GM21723 (cell line): ENCODE results near the gene SAP30L.

Experiments
- ATAC-seq: cut with Tn5 transposase; IDR thresholded peaks from one replicate; pipeline ENCODE4 v1.9.1; 2021; ENCODE audit warnings: mild to moderate bottlenecking, moderate library complexity; ENCODE audit not compliant: unreplicated experiment

SAP30L gene

GRCh38 chr5:154445422-154446194, at the start of gene SAP30L:
Gene SAP30L, plus strand, starts transcription at chr5:154445997. Its CDS starts 608 bp downstream, at chr5:154446605.
- peak; percentile 93 for ATAC-seq

GRCh38 chr5:154396128-154396527, 49.7 kb upstream of the SAP30L start:
- ATAC-seq: no peak

- ATAC-seq: no peak
Measured at GRCh38 chr5:154397652-154398406, 48.0 kb upstream of the SAP30L start.

GRCh38 chr5:154400678-154401077, 45.1 kb upstream of the SAP30L start:
- ATAC-seq: no peak

GRCh38 chr5:154401355-154401754, 44.4 kb upstream of the SAP30L start:
- no peak for ATAC-seq

- ATAC-seq: no peak
Measured at GRCh38 chr5:154401931-154402330, 43.9 kb upstream of the SAP30L start.

- ATAC-seq: no peak
Measured at GRCh38 chr5:154402611-154403010, 43.2 kb upstream of the SAP30L start.

GRCh38 chr5:154403234-154403633, 42.6 kb upstream of the SAP30L start:
- no peak for ATAC-seq

GRCh38 chr5:154403776-154404387, 41.9 kb upstream of the SAP30L start:
- ATAC-seq: no peak

GRCh38 chr5:154405078-154405792, 40.6 kb upstream of the SAP30L start:
- peak; percentile 99 for ATAC-seq

GRCh38 chr5:154406231-154406630, 39.6 kb upstream of the SAP30L start:
- no peak for ATAC-seq

GRCh38 chr5:154406826-154407225, 39.0 kb upstream of the SAP30L start:
- ATAC-seq: no peak

GRCh38 chr5:154408811-154409210, 37.0 kb upstream of the SAP30L start:
- ATAC-seq: no peak

- ATAC-seq: no peak
Measured at GRCh38 chr5:154409230-154409840, 36.5 kb upstream of the SAP30L start.

GRCh38 chr5:154410008-154410407, 35.8 kb upstream of the SAP30L start:
- no peak for ATAC-seq

- no peak for ATAC-seq
Measured at GRCh38 chr5:154410786-154411185, 35.0 kb upstream of the SAP30L start.

GRCh38 chr5:154411338-154411737, 34.5 kb upstream of the SAP30L start:
- no peak for ATAC-seq

- ATAC-seq: no peak
Measured at GRCh38 chr5:154412316-154412715, 33.5 kb upstream of the SAP30L start.

GRCh38 chr5:154412925-154413324, 32.9 kb upstream of the SAP30L start:
- no peak for ATAC-seq

GRCh38 chr5:154415114-154415513, 30.7 kb upstream of the SAP30L start:
- ATAC-seq: no peak

GRCh38 chr5:154418344-154418820, 27.4 kb upstream of the SAP30L start:
- ATAC-seq: no peak
